Smooth muscle cell (in vitro differentiated cells): ENCODE results near the gene GPR183. TPM values are rescaled to one million over a fixed set of nuclear protein-coding genes. Genes with fewer than 3 reads are reported as not detected.

Source experiments
- DNase-seq: peaks from one replicate; lab custom pipeline; 2025; ENCODE audit not compliant: unreplicated experiment; lab: John Stamatoyannopoulos, UW
- H2AFZ ChIP-seq: fragments of 200-600 bp; sonication (generic); 2 replicates; pipeline ENCODE4 v1.6.0; 2016; ENCODE audit warnings: antibody characterized with exemption, low read depth, mild to moderate bottlenecking
- H3F3A ChIP-seq: fragments of 200-600 bp; sonication (generic); 2 replicates; pipeline ENCODE4 v1.6.0; 2017; ENCODE audit warnings: antibody characterized with exemption, low read depth
- H3K27ac ChIP-seq: fragments of 200-600 bp; sonication (generic); 2 replicates; pipeline ENCODE4 v1.5.1; 2016; ENCODE audit warnings: low read depth, mild to moderate bottlenecking
- H3K27me3 ChIP-seq: fragments of 200-600 bp; sonication (generic); 2 replicates; pipeline ENCODE4 v1.6.1; 2016; ENCODE audit warnings: low read depth, mild to moderate bottlenecking
- H3K36me3 ChIP-seq: fragments of 200-600 bp; sonication (generic); 2 replicates; pipeline ENCODE4 v1.5.1; 2016; ENCODE audit warnings: low read depth
- H3K4me1 ChIP-seq: fragments of 200-600 bp; sonication (generic); 2 replicates; pipeline ENCODE4 v1.5.1; 2016; ENCODE audit warnings: low read depth
- H3K4me2 ChIP-seq: fragments of 200-600 bp; sonication (generic); 2 replicates; pipeline ENCODE4 v1.6.0; 2016; ENCODE audit warnings: mild to moderate bottlenecking
- H3K4me3 ChIP-seq: fragments of 200-600 bp; sonication (generic); 2 replicates; pipeline ENCODE4 v1.5.1; 2016; ENCODE audit warnings: mild to moderate bottlenecking
- H3K79me2 ChIP-seq: fragments of 200-600 bp; sonication (generic); 2 replicates; pipeline ENCODE4 v1.6.0; 2016; ENCODE audit warnings: low read depth, mild to moderate bottlenecking
- H3K9ac ChIP-seq: fragments of 200-600 bp; sonication (generic); 2 replicates; pipeline ENCODE4 v1.6.0; 2016; ENCODE audit warnings: low read depth
- H3K9me3 ChIP-seq: fragments of 200-600 bp; sonication (generic); replicated peaks from 2 replicates; pipeline ENCODE4 v1.5.1; 2016; ENCODE audit warnings: low read depth
- H4K20me1 ChIP-seq: fragments of 200-600 bp; sonication (generic); 2 replicates; pipeline ENCODE4 v1.6.0; 2016; ENCODE audit warnings: low read depth
- WGBS: methylation state at CpG from one replicate; pipeline ENCODE4 v1.1.7; 2016; ENCODE audit warnings: low lambda C conversion rate; 5-methylcytosine and 5-hydroxymethylcytosine counted together
- polyA plus RNA-seq: library from polyadenylated mRNA; unstranded; fragments of >200 nt; fragmentation: Nextera tagmentation; extraction: Ambion mirVana; gene quantifications from 2 replicates; pipeline ENCODE4 v1.2.1, GENCODE V29; 2016
- total RNA-seq: library from RNA; depleted of rRNA; stranded (reverse); fragments of >200 nt; gene quantifications from 2 replicates; pipeline ENCODE4 v1.2.3, GENCODE V29; 2014
- TF ChIP-seq, protein P1 (sequence below): fragments of 200-600 bp; sonication (generic); IDR thresholded peaks from 2 replicates; pipeline ENCODE4 v1.5.1; 2017; ENCODE audit warnings: borderline replicate concordance, mild to moderate bottlenecking, antibody characterized with exemption; ENCODE audit not compliant: insufficient read depth, poor library complexity, severe bottlenecking

Gene GPR183
- total and polyA plus RNA-seq, 2 experiments from 2014 or later: 32.4 to 33.0 TPM

GRCh38 chr13:99276706-99277105, 30.5 kb downstream of the GPR183 start:
- no peak for DNase-seq
- no peak overlapping the region for H3K9ac ChIP-seq
- 93% methylated on average over 2 of the region's 2 CpGs for WGBS
- TF ChIP-seq, protein P1, sequence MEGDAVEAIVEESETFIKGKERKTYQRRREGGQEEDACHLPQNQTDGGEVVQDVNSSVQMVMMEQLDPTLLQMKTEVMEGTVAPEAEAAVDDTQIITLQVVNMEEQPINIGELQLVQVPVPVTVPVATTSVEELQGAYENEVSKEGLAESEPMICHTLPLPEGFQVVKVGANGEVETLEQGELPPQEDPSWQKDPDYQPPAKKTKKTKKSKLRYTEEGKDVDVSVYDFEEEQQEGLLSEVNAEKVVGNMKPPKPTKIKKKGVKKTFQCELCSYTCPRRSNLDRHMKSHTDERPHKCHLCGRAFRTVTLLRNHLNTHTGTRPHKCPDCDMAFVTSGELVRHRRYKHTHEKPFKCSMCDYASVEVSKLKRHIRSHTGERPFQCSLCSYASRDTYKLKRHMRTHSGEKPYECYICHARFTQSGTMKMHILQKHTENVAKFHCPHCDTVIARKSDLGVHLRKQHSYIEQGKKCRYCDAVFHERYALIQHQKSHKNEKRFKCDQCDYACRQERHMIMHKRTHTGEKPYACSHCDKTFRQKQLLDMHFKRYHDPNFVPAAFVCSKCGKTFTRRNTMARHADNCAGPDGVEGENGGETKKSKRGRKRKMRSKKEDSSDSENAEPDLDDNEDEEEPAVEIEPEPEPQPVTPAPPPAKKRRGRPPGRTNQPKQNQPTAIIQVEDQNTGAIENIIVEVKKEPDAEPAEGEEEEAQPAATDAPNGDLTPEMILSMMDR: no peak
- H3F3A ChIP-seq: no peaks in the 10 kb centered on the region
- H3K36me3 ChIP-seq: no peaks in the 10 kb centered on the region
- no peak overlapping the region for H3K4me3 ChIP-seq
- H3K27me3 ChIP-seq: no peaks in the 10 kb centered on the region
- H4K20me1 ChIP-seq: no peaks in the 10 kb centered on the region
- no peak overlapping the region for H3K4me2 ChIP-seq
- H3K9me3 ChIP-seq: no peaks in the 10 kb centered on the region
- H3K4me1 ChIP-seq: peaks cover 14% of the 10 kb centered on the region
- no peak overlapping the region for H3K27ac ChIP-seq
- no peak overlapping the region for H2AFZ ChIP-seq
- no peaks in the 10 kb centered on the region for H3K79me2 ChIP-seq

DNA sequence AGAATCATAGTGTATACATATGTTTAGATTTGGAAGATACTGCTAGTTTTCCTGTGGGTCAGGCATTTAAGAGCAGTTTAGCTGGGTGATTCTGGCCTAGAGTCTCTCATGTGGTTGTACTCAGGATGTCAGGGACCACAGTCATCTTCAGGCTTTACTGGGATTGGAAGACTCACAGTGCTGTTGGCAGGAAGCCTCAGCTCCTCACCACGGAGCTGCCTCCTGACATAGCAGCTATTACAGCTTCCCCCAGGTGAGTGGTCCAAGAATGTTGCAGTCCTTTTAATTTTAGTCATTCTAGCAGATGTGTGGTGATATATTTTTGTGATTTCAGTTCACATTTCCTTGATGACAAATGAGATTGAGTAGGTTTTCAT, 32.1 kb downstream of the GPR183 start:
- Histone ChIP-seq H3K4me2 (no peak overlapping the region), H4K20me1 (no peaks in the 10 kb centered on the region), H2AFZ (no peak overlapping the region), H3F3A (no peaks in the 10 kb centered on the region), H3K36me3 (no peaks in the 10 kb centered on the region), H3K4me3 (no peak overlapping the region), H3K27ac (no peak overlapping the region), H3K9ac (no peak overlapping the region), H3K27me3 (no peaks in the 10 kb centered on the region), H3K9me3 (no peaks in the 10 kb centered on the region), H3K79me2 (no peaks in the 10 kb centered on the region), H3K4me1 (peaks cover 9% of the 10 kb centered on the region)
- TF ChIP-seq, protein P1: no peak
- no peak for DNase-seq
- WGBS: 33% methylated on average over 1 of the region's 1 CpG

DNA sequence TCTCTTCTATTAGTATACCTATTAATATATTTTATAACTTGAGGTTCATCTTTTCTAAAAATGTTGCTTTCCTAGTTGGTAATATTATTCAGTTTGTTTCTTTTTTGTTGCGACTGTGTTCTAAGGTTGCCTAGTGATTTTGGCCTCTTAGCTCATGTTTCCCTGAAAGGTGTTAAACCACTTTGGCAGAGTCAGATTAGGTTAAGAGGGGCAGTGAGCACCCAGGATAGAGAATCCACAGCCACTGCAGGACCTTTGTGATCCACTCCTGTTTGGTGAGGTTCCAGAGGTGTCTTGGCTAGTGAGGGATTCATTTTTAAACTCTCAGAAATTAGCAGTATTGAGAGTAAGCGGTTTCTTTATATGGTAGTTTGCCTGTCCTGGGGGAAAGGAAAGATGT, 34.1 kb downstream of the GPR183 start:
- WGBS: 99% methylated on average over 2 of the region's 2 CpGs
- no peaks in the 10 kb centered on the region for H3K79me2 ChIP-seq
- H3K9me3 ChIP-seq: no peaks in the 10 kb centered on the region
- H3K4me3 ChIP-seq: no peak overlapping the region
- no peak overlapping the region for H3K27ac ChIP-seq
- no peak overlapping the region for H3K4me2 ChIP-seq
- no peaks in the 10 kb centered on the region for H3K27me3 ChIP-seq
- no peaks in the 10 kb centered on the region for H3F3A ChIP-seq
- no peak overlapping the region for H3K9ac ChIP-seq
- no peak for DNase-seq
- no peaks in the 10 kb centered on the region for H3K4me1 ChIP-seq
- H2AFZ ChIP-seq: no peak overlapping the region
- H3K36me3 ChIP-seq: no peaks in the 10 kb centered on the region
- TF ChIP-seq, protein P1: no peak
- H4K20me1 ChIP-seq: no peaks in the 10 kb centered on the region

DNA sequence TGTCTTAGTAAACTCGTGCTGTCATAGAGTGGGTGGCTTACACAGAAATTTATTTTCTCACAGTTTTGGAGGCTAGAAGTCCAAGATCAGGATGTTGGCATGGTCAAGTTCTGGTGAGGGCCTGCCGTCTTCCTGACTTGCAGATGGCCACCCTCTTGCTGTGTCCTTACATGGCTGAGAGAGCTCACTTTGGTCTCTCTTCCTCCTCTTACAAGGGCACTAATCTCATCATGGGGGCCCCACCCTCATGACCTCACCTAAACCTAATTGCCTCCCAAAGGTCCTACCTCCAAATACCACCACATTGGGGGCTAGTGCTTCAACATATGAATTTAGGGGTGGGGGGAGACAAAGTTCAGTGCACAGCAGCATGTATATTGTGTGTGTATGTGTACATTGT, 34.7 kb downstream of the GPR183 start:
- no peak overlapping the region for H3K4me2 ChIP-seq
- H3K4me3 ChIP-seq: no peak overlapping the region
- H3K27me3 ChIP-seq: no peaks in the 10 kb centered on the region
- no peaks in the 10 kb centered on the region for H3K36me3 ChIP-seq
- no peak overlapping the region for H3K27ac ChIP-seq
- H4K20me1 ChIP-seq: no peaks in the 10 kb centered on the region
- H3F3A ChIP-seq: no peaks in the 10 kb centered on the region
- H3K9me3 ChIP-seq: no peaks in the 10 kb centered on the region
- DNase-seq: no peak
- no peaks in the 10 kb centered on the region for H3K4me1 ChIP-seq
- WGBS: 100% methylated on average over 2 of the region's 2 CpGs
- TF ChIP-seq, protein P1: no peak
- no peak overlapping the region for H3K9ac ChIP-seq
- no peak overlapping the region for H2AFZ ChIP-seq
- H3K79me2 ChIP-seq: no peaks in the 10 kb centered on the region
